GM12878 (cell line): ENCODE data around the gene HIVEP3. TPM values are rescaled to one million over a fixed set of nuclear protein-coding genes. Genes with fewer than 3 reads are reported as not detected.

Source experiments
- CTCF ChIP-seq, 3 experiments: IDR thresholded peaks in 2 of 3; conservative IDR thresholded peaks in 1 of 3; 2 replicates each; pipeline ENCODE4 v1.5.1; 2011; ENCODE audit warnings: low read depth in 3 of 3, low read length in 3 of 3, mild to moderate bottlenecking in 3 of 3, control low read depth in 2 of 3, moderate library complexity in 2 of 3, inconsistent platforms in 1 of 3, mixed read lengths in 1 of 3; ENCODE audit not compliant: control insufficient read depth in 2 of 3, insufficient read depth in 1 of 3; ENCODE audit errors: extremely low read depth in 1 of 3
- CUX1 ChIP-seq: IDR thresholded peaks from 2 replicates; pipeline ENCODE4 v1.6.1; 2012; ENCODE audit warnings: improper control_type of control experiment, low read depth, low read length; ENCODE audit not compliant: insufficient replicate concordance
- E2F8 ChIP-seq: fragments of 450-650 bp; IDR thresholded peaks from 2 replicates; pipeline ENCODE4 v1.6.1; 2018; ENCODE audit warnings: mild to moderate bottlenecking, low read depth, moderate library complexity; ENCODE audit not compliant: partially characterized antibody
- NBN ChIP-seq: fragments of 450-650 bp; IDR thresholded peaks from 2 replicates; pipeline ENCODE4 v1.6.1; 2016
- NR2C1 ChIP-seq: fragments of 450-650 bp; IDR thresholded peaks from 2 replicates; pipeline ENCODE4 v1.6.1; 2017; ENCODE audit warnings: antibody characterized with exemption, mild to moderate bottlenecking, moderate library complexity
- SMARCA5 ChIP-seq: fragments of 450-650 bp; IDR thresholded peaks from 2 replicates; pipeline ENCODE4 v1.6.1; 2017; ENCODE audit warnings: mild to moderate bottlenecking
- TCF7 ChIP-seq: IDR thresholded peaks from 2 replicates; pipeline ENCODE4 v1.6.1; 2014; ENCODE audit warnings: antibody characterized with exemption, borderline replicate concordance
- USF1 ChIP-seq: IDR thresholded peaks from 2 replicates; pipeline ENCODE4 v1.6.1; 2011; ENCODE audit warnings: borderline replicate concordance, low read depth, mild to moderate bottlenecking, moderate library complexity, mixed read lengths, low read length; ENCODE audit not compliant: insufficient read depth; ENCODE audit errors: extremely low read length
- ZBED1 ChIP-seq: IDR thresholded peaks from 2 replicates; pipeline ENCODE4 v1.6.1; 2016; ENCODE audit warnings: borderline replicate concordance
- ZBTB11 ChIP-seq: fragments of 450-650 bp; formaldehyde crosslinking; IDR thresholded peaks from 2 replicates; pipeline ENCODE4 v1.5.0; 2022; ENCODE audit warnings: mild to moderate bottlenecking, missing genetic modification characterization
- ZBTB33 ChIP-seq: fragments of 450-650 bp; IDR thresholded peaks from 2 replicates; pipeline ENCODE4 v1.6.1; 2017; ENCODE audit warnings: mild to moderate bottlenecking
- polyA plus RNA-seq, 11 experiments: library from polyadenylated mRNA; depleted of rRNA in 4 of 11; unstranded in 6 of 11; stranded (reverse) in 5 of 11; fragments of >200 nt; fragmentation: Nextera tagmentation in 4 of 11; fragmentation: Illumina TruSeq in 1 of 11; extraction: Ambion mirVana in 4 of 11; extraction: Trizol in 1 of 11; gene quantifications; 1 replicate in 1 of 11; 2 replicates in 10 of 11; pipeline versions ENCODE4 v1.2.1 to v1.2.3, GENCODE V29; 2011 to 2016; ENCODE audit warnings: inconsistent platforms in 2 of 11, missing spikeins in 2 of 11, low read depth in 1 of 11
- total RNA-seq, 4 experiments: library from RNA; depleted of rRNA in 3 of 4; stranded (reverse); fragments of >200 nt in 3 of 4; fragmentation: Illumina TruSeq in 1 of 4; extraction: Trizol in 1 of 4; gene quantifications; 2 replicates each; pipeline versions ENCODE4 v1.2.1 to v1.2.3, GENCODE V29; 2013 to 2021

Gene HIVEP3
- total and polyA plus RNA-seq, 10 of the 15 experiments (the other 5 are each of a cell fraction or from before 2014, with no cell fraction given), result 1.8 to 13.6 (median 3.8) TPM

GRCh38 chr1:41728403-41729202 is 190.1 kb downstream of the HIVEP3 start (continued):
- peak; percentile 89 for TF ChIP-seq USF1
- no peak for TF ChIP-seq ZBTB33
- TF ChIP-seq E2F8, result peak; percentile 72
- no peak for TF ChIP-seq CTCF (IDR thresholded peaks at IDR 0.05 in 2 of 3, conservative IDR thresholded peaks at IDR 0.05 in 1 of 3; ENCODE audit: control insufficient read depth in 2 of 3, extremely low read depth in 1 of 3, insufficient read depth in 1 of 3, low read depth in 3 of 3, low read length in 3 of 3)
- no peak for TF ChIP-seq ZBTB11 (CRISPR knock-in tag)
- no peak for TF ChIP-seq TCF7
- TF ChIP-seq CUX1, result no peak
- TF ChIP-seq NR2C1, result peak; percentile 47; the same call in 1 of the 2 replicates
- no peak for TF ChIP-seq SMARCA5
- peak; percentile 99 for TF ChIP-seq NBN
- TF ChIP-seq ZBED1, result peak; percentile 86; the same call in 1 of the 2 replicates
